ENCODE data around the gene DAZAP2. TPM values are rescaled to one million over a fixed set of nuclear protein-coding genes. Genes with fewer than 3 reads are reported as not detected.
"Not testable (repeated sequence)": the region's sequence is repeated elsewhere in the genome, so short reads cannot be mapped to it uniquely, and the experiment has no call there.

Gene DAZAP2
- total RNA-seq, 1 donor from 2014 or later: 31.3 TPM

DNA sequence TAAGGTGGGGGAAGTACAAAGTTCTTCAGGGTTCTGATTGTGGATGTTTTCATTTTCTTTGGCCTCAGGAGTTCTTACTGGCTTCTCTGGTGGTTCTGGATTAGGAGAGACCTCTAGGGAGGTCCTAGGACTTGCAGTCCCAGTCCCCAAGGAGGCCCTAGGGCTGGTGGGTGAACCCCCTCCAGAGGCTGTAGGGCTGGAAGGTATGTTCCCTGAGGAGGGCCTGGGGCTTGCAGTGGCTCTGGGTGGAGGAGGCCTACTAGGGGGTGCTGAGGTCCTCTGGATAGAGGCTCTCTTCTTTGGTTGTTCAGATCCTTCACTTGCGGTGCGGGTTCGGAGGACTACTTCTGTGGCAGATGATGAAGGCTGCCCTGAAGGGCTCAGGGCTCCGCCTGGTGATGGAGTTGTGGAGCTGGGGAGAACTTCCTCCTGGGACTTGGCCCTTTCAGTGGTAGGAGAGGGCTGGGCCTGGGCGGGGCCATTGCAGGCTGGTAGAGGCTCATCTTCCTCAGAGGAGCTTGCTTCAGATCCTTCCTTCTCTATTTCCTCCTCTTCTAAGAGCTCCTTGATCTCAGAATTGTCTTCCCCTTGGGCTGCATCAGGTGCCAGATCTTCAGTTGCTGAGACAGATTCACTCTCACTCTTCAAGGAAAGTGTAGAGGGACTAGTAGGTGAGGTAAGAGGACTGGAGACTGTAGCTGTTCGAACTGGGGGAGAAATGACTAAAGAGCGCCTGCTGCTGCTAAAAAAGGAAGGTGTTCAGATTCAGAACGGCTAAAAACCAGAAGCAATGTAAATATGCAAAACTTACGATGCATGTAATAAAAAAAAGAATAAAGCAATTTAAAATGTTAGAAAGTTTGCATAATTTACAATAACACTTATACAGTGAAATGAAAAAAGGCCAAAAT, 53.2 kb downstream of the DAZAP2 start:
- H3K36me3 ChIP-seq (ENCODE audit: control insufficient read depth in 3 of 3, insufficient read depth in 3 of 3, low read length in 3 of 3): not testable (repeated sequence)

More for the DNA sequence above, 53.2 kb downstream of the DAZAP2 start:
- H3K4me1 ChIP-seq (ENCODE audit: control insufficient read depth in 3 of 3, insufficient read depth in 3 of 3, low read length in 3 of 3); H3K9me3 ChIP-seq (ENCODE audit: control insufficient read depth in 3 of 3, low read length in 3 of 3); H3K9ac ChIP-seq (ENCODE audit: low read depth in 1 of 3, low read length in 3 of 3); H3K27me3 ChIP-seq (ENCODE audit: control insufficient read depth in 3 of 3, insufficient read depth in 3 of 3, low read length in 3 of 3); H3K27ac ChIP-seq (ENCODE audit: low read depth, low read length); H3K4me3 ChIP-seq (ENCODE audit: low read length in 3 of 3): not testable (repeated sequence)

Other genes starting within 250 kb of the DAZAP2 start
- gene SLC11A2, start 212.4 kb upstream of the DAZAP2 start, total RNA-seq: 39.1 TPM
- 40.2 TPM for gene LETMD1, start 190.5 kb upstream of the DAZAP2 start, total RNA-seq
- 11.5 TPM for gene CSRNP2, start 155.2 kb upstream of the DAZAP2 start, total RNA-seq
- 14.6 TPM for gene TFCP2, start 65.7 kb upstream of the DAZAP2 start, total RNA-seq
- gene POU6F1, start 20.8 kb upstream of the DAZAP2 start, total RNA-seq: 2.6 TPM
- 2.1 TPM for gene SMAGP, start 31.6 kb downstream of the DAZAP2 start, total RNA-seq
- gene BIN2, start 85.3 kb downstream of the DAZAP2 start, total RNA-seq: 3.1 TPM
- not detected for gene CELA1, start 107.9 kb downstream of the DAZAP2 start, total RNA-seq
- gene GALNT6, start 152.6 kb downstream of the DAZAP2 start, total RNA-seq: 1.6 TPM
- 0.52 TPM for gene SLC4A8, start 186.0 kb downstream of the DAZAP2 start, total RNA-seq